Suprapubic skin (tissue), 4 donors: ENCODE measurements around the gene TMOD1.

ENCODE experiments used
- CTCF ChIP-seq, 2 donors: fragments of 200-600 bp in 1 of 2; fragments of 450-650 bp in 1 of 2; sonication (generic) in 1 of 2; IDR thresholded peaks; one replicate each; pipeline ENCODE4 v1.5.1; 2016 to 2019; ENCODE audit warnings: antibody characterized with exemption in 2 of 2, mild to moderate bottlenecking in 1 of 2, moderate library complexity in 1 of 2
- EP300 ChIP-seq: sonication (generic); formaldehyde crosslinking; IDR thresholded peaks from one replicate; pipeline ENCODE4 v1.6.1; 2017; ENCODE audit warnings: antibody characterized with exemption
- POLR2A ChIP-seq, 2 donors: fragments of 450-650 bp; IDR thresholded peaks; one replicate each; pipeline ENCODE4 v1.6.1; 2017; ENCODE audit warnings: antibody characterized with exemption in 2 of 2, mild to moderate bottlenecking in 2 of 2, moderate library complexity in 2 of 2
- POLR2AphosphoS5 ChIP-seq, 3 donors: sonication (generic); formaldehyde crosslinking; IDR thresholded peaks; one replicate each; pipeline ENCODE4 v1.6.1; 2017; ENCODE audit warnings: antibody characterized with exemption in 3 of 3

DNA sequence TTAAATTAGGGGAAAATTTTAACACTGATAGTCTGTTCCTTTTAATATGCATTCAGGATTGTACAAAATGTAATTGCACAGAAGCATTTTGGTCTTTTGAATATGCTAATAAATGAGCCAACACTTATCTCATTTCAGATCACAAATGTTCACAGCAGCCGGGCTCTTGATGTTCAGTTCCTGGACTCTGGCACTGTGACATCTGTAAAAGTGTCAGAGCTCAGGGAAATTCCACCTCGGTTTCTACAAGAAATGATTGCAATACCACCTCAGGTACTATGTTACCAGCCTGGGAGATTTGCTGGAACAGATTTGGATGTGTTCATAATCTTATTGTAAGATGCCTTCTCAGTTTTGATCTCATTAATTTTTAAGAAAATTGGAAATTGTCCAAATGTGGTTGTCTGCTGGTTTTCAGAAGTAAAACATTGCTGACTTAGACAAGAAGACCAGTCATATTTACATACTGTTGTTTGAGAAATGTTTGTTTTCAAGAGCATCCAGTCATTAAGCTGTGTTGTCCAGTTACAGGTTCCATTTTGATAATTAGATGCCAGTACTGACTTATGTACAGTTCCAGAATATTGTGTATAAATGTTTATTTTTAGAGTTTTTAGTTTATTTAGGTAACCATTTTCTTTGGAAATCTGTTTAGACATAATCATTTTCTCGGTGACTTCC, 23.0 kb upstream of the TMOD1 start:
- TF ChIP-seq EP300 (no peak), CTCF (IDR thresholded peaks at IDR 0.05) (no peak), POLR2A (IDR thresholded peaks at IDR 0.05) (no peak), POLR2AphosphoS5 (IDR thresholded peaks at IDR 0.05) (no peak)
